Muscle of arm (tissue), 12 donors: ENCODE results near the gene GARIN5B. TPM values are rescaled to one million over a fixed set of nuclear protein-coding genes. Genes with fewer than 3 reads are reported as not detected.

Source experiments
- DNase-seq: peaks from one replicate; pipeline ENCODE4 v3.0.0-alpha.2; 2013
- polyA plus RNA-seq, 12 donors: library from polyadenylated mRNA; unstranded; fragments of 120-200 nt; gene quantifications; one replicate each; pipeline ENCODE4 v1.2.1, GENCODE V29; 2013; ENCODE audit not compliant: insufficient read length in 12 of 12

Gene GARIN5B
- polyA plus RNA-seq, 12 donors: 0.07 TPM; not detected in 11

DNA sequence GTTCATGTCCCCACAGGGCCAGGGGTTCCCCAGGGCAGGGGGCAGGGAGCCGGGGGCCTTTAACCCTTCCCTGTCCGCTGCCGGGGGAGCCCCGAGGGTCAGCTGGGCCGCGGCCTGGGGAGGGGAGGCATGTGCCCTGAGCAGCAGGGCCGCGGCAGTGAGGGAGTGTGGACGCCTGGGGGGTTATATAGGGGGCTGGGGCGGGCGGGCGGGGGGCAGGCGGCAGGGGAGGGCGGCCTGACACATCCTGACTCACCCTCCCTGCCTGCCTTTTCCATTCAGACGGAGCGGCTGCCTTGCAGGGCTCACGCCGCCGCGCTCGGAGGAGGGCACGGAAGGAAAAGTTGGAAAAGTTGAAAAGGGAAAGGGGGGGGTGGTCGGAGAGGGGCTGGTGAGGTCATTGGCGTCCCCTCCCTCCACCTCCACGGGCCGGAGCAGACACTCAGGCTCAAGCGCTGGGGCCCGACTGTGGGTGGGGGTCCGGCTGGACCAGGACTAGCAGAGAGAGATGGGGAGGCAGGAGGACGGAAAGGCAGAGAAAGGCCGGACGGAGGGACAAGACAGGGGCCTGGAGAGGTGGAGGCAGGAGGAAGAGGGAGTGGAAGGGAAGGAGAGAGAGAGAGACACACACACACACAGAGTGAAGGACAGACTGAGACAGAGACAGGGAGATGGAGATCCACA, 7.4 kb upstream of the GARIN5B start, which contains the start of gene IL11:
Gene IL11, minus strand, starts transcription at position 159 of the 684 bp plus-strand sequence. Its CDS starts 153 bp downstream, at position 6.
- no peak for DNase-seq

DNA sequence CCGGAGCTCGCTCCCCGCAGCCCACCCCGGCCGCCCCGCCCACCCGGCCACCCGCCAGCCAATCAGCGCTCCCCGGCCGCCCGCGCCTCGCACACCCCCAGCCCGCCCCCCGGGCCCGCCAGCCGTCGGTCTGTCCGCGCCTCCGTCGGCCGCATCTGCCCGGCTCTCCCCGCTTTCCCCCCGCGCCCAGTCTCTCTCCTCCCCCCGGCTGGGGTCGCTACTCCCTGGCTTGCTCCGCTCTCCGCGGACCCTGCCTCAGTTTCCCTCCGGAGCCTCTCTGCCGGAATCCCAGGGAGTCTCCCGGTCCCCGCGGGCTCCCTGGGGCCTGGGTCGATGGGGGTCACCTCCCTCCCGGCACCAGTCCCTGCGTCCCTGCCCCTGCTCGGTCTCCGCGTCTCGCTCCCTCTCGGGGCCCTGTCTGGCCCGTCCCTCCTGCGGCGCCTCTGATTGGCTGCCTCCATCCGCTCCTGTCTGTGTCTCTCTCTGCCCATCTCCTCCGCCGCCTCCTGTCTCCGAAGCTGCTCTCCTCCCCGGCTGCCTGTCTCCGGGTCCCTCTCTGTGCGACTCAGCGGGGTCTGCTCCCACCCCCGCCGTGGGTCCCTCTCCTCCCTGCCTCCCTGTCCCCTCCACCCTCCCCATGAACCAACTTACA, 6.7 kb upstream of the GARIN5B start:
- no peak for DNase-seq

DNA sequence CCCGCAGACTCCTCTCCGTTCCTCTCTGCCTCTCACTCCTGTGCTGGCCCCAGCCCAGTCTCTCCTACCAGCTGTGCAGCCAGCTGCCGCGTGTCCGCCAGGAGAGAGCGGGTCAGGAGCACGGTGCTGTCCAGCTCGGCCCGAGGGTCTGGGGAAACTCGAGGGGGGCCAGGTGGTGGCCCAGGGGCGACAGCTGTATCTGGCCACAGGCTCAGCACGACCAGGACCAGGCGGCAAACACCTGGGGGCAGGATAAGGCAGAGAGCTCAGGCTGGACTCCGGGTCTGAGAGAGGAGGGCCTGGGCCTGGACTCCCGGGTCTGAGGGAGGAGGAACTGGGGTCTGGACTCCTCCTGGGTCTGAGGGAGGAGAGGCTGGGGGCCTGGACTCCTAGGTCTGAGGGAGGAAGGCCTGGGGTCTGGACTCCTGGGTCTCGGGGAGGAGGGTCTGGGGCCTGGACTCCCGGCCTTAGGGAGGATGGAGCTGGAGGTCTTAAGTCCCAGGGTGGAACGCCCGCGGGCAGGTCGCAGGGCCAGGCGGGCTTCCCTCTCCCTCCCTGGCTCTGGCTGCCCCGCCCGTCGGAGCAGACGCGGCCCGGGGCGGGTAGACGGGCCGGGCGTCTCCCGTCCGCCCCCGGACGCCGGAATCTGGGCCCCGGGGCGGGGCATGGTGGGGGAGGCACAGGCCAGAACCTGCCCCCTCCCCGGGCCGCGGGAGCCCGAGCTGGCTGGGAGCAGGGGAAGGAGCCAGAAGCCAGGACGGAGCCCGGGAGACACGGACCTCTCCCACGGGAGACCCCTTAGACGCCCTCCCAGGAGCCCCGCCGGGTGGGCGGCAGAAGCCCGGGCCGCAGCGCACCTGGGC, 5.9 kb upstream of the GARIN5B start:
- no peak for DNase-seq

DNA sequence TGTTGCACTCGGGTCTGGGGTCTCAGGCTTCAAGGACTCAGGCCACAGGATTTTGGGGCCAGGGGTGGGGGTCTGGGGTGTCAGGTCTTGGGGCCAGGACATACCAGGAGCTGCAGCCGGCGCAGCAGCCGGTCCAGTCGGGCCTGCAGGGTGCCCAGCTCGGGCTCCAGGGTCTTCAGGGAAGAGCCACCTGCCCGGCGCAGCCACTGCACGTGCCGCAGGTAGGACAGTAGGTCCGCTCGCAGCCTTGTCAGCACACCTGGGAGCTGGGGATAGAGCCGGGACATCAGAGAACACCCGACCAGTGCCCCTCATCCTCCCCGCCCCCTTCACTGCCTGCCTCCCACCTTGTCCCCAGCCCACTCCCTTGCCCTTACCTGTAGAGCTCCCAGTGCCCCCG, 5.0 kb upstream of the GARIN5B start:
- DNase-seq: no peak

DNA sequence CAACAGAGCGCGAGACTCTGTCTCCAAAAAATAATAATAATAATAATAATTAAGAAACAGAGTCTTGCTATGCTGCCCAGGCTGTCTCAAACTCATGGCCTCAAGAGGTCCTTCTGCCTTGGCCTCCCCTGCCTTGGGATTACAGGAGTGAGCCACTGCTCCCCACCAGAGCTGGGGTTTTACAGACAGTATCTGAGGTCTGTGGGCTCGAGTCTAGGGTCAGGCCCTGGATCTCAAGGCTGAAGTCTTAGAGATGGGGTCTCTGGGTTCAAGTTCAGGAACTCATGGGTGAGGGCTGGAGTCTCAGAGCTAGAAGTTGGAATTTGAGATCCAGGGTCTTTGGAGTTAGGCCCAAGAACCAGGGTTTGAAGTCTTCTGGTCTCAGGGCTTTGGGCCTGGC, 3.7 kb upstream of the GARIN5B start:
- no peak for DNase-seq

DNA sequence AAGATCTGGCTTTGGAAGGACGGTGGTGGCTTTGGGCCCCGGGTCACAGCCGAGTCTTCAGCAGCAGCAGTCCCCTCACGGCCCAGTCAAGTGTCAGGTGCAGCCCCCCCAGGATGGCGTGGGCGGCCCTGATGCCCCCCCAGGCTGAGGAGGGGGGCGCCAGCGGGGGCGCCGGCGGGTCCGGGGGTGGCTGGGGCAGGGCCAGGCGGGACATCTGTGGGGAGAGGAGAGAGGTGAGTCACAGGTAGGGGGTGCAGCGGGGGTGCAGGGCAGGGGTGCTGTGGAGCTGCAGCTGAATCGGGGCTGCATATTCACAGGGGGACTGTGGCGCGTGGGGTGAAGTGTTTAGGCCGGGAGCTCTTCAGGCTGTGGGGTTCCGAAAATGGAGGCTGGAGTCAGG, 2.9 kb upstream of the GARIN5B start:
- DNase-seq: no peak

DNA sequence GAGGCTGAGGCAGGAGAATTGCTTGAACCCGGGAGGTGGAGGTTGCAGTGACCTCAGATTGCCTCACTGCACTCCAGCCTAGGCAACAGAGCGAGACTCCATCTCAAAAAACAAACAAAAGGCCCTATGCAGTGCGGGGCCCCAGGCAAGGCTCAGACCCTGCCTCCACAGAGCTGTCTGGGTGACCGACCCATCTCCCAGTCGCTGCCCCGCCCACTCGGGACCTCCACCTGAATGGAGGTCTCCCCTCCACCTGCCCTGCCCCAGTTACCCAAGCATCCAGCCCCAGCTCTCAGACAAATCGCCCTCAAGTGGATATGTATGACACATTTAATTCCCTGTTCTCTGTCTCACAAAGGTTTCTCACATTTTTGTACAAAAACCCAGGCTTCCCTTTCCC, 2.2 kb upstream of the GARIN5B start:
- DNase-seq: no peak

DNA sequence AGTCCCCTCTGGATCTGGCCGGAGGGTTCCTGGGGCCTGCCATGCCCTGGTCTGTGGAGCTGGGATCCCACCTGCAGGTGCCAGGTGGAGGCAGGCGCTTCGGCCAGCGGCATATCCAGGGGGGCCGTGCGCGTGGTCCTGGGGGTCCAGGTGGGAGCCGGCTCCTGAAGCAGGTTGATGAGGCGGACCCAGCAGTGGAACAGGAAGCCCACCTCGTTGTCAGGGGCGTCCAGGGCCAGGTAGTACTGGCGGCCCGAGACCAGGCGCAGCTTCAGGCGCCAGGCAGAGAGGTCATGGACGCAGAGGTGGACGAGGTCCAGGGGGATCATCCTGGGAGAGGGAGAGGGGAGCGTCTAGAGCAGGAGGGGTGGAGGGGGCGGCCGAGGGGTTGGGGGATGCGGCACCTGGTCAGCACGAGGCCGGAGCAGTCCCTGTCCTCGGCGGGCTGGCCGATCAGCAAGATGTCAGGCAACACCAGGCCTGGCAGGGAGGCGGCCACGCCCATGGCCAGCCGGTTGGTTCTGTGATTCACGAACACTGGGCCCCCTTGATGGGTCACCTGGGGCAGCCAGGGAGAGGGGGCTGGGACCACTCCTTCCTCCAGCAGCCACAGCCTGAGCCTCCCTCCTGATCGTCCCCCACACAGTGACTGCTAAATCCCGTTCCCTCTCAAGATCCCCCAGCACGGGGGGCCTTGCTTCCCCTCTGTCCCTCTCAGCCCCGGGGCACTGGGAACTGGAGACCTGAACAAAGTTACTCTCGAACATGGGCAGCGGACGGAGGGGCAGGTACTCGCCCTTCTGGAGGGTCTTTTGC, 678 bp downstream of the GARIN5B start:
- no peak for DNase-seq

DNA sequence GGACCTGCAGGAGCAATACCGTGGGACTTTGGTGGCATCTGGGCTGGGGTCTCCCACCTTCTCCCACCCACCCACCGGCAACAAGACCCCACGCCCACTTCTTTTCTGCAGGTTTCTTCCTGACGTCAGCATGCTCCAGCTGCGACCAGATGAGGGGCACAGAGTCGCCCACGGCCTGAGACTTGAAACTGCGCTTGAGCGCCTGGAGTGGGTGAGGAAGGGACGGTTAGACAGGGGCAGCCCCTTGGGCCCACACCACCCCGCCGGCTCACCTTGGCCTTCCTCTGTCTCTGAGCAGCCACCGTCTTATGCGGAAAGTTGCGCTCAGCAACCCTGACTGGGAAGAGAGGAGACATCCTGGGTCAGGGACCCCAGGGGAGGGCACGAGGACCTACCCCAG, 2.2 kb downstream of the GARIN5B start:
- DNase-seq: no peak

DNA sequence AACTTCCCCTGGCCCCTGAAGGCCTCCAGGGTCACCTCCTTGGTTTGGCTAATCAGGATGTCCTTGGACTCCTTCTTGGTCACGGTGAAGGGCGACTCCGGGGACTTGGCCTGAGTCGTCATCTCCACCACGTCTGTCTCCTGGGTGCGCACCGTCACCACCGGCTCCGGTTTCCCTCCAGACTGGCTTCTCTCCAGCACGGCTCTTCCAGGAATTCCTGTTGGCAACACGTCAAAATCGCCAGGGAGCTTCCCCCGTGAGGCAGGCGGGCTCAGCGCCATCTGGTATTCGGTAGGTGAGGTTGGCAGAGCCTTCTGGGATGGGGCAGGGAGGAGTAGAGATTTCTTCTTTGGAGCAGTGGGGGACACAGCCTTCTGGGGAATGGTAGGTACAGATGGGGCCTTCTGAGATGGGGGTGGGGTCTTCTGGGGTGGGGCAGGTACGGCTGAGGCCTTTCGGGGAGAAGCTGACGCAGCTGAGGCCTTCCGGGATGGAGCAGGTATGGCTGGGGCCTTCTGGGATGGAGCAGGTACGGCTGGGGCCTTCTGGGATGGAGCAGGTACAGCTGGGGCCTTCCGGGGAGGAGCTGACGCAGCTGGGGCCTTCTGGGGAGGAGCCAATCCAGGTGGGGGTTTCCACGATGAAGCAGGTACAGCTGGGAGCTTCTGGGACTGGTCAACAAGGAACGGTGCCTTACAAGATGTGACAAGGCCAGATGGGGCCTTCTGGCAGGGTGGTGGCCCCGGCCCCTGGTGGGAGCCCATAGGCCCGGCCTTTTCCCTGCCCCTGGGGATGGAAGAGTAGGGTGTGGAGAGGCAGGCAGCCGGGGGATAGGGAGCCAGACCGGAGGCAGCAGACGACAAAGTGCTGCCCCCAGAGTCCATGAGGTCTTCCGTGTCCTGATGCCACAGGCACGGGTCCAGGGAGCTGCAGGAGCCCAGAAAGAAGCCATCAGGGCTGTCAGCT, 3.8 kb downstream of the GARIN5B start:
- no peak for DNase-seq

DNA sequence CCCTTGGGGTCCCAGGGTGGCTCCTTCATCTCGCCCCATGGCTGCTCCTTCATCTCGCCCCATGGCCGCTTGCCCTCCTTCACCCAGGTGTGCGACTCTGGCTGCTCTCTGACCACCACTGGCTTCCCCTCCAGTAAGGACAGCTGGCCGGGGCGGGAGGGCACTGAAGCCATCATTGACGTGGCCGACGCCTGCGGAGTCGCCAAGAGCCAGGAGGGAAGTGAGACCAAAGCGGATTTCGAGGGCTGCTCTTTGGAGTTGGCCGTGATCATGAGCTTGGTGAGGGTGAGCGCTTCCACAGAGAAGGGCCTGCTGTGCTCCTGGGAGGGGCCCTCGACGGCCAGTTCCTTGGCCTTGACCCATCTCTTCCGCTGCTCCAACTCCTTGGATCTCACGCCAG, 4.6 kb downstream of the GARIN5B start:
- no peak for DNase-seq

DNA sequence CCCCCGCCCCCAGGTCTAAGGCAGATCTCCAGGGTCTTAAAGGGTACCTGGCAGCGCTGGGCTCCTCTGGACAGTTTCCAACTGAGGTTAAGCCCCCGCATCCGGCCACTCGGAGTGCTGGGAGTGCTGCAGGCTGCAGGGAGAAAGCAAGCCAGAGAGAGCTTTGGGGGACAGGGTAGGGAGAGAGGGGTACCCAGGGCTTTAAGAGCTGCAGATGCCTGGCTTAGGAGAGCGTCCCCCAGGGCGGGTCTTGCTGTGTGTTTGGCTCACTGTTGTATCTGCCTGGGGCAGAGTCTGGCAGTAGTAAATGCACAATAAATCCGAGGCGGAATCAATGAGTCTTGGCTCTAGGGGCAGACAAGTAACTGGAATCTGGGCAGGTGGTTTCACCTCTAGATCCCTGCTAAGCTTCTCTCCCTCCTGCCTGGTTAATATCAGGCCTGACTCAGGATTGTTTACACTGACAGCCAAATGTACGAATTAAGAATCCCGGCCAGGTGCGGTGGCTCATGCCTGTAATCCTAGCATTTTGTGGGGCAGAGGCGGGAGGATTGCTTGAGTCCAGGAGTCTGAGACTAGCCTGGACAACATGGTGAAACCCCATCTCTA, 7.7 kb downstream of the GARIN5B start:
- DNase-seq: no peak

DNA sequence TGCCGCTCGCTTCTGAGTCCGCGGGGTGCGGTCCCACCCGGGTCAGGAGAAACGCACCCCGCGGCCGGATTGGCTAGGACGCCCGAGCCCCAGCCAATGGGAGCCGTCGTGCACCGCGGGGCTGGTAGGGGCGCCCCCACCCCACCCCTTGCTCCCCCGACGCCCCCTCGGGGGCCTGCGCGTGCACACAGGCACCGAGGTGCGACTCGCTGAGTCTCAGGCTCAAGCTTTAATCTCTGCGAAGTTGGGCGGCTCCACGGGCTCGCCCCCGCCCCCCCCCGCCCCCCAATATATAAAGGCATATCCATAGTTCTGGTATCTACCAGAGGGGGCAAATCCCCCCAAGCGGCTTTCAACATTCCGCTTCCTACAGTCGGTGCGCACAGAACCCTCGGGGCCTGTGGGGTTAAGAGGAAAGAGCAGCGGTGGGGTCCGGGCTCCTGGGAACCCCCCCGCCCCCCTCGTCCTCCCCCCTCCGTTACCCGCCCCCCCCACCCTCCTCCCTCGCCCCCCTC, 8.3 kb downstream of the GARIN5B start, which contains the start of gene COX6B2:
Gene COX6B2, minus strand, starts transcription at position 22 of the 515 bp plus-strand sequence. CDS start 198 bp downstream, outside the sequence.
- DNase-seq: no peak

DNA sequence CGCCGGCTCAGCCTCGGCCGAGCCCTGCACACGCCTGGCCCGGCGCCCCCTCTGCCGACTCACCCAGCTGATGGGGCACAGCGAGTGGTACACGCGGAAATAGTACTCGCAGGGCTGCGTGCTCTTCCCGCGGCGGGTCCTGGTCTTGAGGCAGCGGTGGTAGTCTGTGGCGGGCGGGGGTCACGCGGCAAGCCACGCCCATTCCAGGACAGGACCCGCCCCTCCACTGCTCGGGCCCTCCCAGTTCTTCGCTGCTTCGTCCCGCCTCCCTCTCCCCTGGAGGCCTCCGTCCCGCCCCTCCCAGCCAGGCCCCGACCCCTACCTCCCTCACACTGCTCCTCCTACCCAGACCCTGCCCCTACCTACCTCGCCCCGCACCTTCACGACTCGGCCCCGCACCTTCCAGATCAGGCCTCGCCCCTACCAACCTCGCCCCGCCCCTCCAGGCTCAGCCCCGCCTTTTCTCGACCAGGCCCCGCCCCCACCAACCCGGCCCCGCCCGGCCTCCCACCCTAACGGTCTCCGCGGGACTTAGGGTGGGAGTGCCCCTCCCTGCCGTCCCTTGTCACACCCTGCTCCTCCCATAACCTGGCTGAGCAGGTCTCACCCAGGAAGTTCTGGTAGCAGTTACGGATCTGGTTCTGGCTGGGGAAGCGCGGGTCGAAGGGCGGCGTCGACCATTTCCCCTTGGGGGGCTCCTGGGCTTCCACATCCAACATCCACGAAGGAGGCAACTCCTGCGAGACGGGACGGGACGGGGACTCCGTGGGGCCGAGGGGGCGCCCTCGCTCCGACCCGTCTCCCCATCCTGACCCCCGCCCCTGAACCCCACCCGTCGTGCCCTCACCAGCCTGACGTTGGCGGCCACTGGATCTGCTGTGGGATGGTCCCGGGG, 9.0 kb downstream of the GARIN5B start:
- DNase-seq: no peak

DNA sequence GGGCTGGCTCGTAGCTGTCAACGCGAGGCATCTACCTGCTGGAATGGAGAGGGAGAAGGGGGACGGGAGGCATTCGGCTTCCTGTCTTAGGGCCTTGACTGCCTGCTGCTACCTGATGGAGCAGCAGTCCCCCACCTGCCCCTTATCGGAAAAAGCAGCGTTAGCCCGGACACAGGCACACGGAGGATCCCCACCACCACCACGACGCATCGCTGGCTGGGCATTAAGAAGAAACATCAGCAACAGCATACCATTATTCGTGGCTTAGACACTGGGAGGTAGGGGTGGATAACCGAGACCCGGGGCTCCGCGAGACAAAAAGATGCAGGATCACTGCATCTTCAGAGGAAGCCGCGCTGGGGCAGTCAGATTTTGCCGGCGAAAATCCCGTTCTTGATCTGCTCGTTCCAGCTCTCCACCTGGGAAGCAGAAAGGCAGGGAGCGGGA, 9.7 kb downstream of the GARIN5B start:
- DNase-seq: no peak

DNA sequence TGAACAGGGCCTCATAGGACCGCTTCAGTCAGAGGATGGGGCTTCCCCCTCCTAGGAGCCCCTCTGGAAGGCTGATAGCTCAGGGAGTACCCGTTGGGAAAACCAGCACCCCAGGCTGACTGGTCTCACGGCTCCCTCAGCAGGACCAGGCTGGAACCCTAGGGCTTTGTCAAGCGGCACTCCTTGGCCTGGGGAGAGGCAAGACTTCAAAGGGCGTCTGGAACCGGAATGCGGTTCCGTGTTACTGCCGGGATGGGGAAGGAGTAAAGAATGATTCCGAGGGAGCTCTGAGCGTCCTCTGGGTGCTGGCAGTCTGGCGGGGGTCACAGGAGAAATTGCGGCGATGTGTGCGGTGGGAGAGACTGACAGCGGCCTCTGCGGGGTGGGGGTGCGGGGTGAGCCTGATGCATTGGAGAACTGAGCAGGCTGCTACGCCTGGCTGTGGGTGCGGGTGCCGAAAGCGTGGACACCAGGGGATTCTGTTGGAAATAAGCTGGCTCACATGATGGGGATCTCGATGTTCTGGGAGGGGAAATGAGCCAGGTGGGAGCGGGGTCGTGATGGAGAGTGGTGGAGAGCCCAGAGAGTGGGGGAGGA, 10.4 kb downstream of the GARIN5B start:
- no peak for DNase-seq

DNA sequence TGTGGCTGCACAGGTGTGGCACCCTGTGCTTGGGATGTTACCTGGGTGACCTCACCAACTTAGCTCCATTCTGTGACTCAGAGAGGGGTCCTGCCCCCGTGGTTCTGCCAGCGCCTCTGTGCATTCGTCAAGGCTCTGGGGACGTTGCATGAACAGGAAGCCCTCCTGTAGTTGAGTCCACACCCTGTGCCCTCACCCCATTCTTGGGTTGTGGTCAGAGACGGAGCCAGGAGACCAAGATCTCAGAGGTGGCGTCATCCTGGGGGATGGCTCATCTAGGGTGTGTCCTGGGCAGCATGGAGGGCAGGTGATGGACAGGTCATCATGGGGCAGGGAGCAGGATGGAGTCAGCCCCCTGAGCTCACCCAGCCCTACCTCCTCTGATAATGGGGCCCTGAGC, 11.0 kb downstream of the GARIN5B start:
- no peak for DNase-seq
